ENCODE data around the gene ITPA.

DNA sequence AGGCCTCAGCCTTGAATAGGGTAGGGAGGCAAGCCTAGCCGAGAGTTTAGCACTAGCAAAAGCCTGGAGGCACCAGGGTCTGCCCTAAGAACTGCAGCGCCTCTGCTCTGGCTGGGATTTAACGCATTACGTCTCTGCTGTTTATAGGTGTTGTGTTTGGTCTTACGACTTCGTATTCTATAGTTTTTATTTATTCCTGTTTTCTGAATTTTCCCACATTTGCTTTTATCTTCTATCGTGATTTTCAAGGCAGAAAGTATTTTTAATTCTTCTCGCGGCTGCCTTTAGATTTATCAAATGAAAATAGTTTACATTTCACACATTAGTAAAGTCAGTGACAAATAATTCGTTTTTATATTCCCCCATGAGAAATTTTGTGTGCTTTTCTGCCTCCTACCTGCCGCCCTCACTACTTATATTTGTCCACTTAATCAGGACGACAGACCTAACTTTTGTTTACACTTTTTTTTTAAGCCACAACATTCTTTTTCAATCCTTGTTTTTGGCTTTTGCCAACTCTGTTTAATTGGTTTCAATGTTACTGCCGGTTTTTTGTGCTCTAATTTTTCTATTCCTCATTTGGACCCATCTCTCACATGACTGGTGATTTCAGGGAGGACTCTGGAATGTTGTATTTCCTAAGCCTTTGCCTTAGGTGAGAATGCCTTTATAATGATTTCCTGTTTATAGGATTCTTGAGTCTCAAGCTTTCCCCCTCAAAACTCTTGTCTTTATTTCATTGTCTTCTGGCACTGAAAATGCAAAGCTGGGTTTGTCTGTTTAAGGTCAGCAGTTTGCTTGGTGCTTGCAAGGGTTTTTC is 34.6 kb upstream of the ITPA start:
- TF ChIP-seq, protein P1, sequence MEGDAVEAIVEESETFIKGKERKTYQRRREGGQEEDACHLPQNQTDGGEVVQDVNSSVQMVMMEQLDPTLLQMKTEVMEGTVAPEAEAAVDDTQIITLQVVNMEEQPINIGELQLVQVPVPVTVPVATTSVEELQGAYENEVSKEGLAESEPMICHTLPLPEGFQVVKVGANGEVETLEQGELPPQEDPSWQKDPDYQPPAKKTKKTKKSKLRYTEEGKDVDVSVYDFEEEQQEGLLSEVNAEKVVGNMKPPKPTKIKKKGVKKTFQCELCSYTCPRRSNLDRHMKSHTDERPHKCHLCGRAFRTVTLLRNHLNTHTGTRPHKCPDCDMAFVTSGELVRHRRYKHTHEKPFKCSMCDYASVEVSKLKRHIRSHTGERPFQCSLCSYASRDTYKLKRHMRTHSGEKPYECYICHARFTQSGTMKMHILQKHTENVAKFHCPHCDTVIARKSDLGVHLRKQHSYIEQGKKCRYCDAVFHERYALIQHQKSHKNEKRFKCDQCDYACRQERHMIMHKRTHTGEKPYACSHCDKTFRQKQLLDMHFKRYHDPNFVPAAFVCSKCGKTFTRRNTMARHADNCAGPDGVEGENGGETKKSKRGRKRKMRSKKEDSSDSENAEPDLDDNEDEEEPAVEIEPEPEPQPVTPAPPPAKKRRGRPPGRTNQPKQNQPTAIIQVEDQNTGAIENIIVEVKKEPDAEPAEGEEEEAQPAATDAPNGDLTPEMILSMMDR (IDR thresholded peaks at IDR 0.05 in 2 of 3, conservative IDR thresholded peaks at IDR 0.05 in 1 of 3; ENCODE audit: borderline replicate concordance in 1 of 3, insufficient read depth in 1 of 3, low read depth in 2 of 3, low read length in 2 of 3) = peak in 1 of 3 experiments; percentile 5; a peak in 1 of 6 replicates
- no peak for TF ChIP-seq POLR2A (IDR thresholded peaks at IDR 0.05; ENCODE audit: borderline replicate concordance, extremely low read depth, insufficient read depth, insufficient read length)
- no peak for TF ChIP-seq ZNF274 (IDR thresholded peaks at IDR 0.05; ENCODE audit: low read depth, low read length)

Data from HCT116 (cell line).